Stimulated activated CD8-positive, alpha-beta memory T cell treated with anti-CD3 and anti-CD28 coated beads, Interleukin-15, amount 100 ng/mL, for 4 hours (primary cell): ENCODE results near the gene CD79A.
"Not testable (repeated sequence)": the region's sequence is repeated elsewhere in the genome, so short reads cannot be mapped to it uniquely, and the experiment has no call there.

Source experiments
- DNase-seq, 2 donors: peaks; one replicate each; pipeline ENCODE4 v3.0.0-alpha.2; 2020; ENCODE audit warnings: low read depth in 2 of 2

The CD79A gene

GRCh38 chr19:41863209-41863931 is 13.7 kb upstream of the CD79A start:
- DNase-seq: no peak

GRCh38 chr19:41864374-41864773 is 12.7 kb upstream of the CD79A start:
- DNase-seq: no peak

DNA sequence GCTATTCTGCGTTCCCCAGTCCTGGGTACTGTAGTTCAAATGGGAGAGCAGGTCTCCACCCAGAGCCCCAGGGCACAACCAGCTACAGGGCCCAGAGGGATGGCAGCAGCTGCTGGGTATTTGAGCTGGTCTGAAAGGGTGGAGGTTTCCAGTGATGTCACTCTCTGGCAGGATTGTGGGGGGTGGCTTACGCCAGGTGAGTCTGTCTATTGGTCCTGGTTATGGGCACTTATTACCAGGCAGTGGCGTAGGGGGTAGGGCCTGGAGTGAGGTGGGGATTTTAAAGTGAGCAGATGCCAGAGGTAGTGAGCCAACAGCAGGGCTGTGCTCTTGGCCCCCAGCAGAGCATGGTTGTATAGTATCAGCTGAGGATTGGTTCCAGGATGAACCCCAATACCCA is 10.8 kb upstream of the CD79A start:
- no peak for DNase-seq

DNA sequence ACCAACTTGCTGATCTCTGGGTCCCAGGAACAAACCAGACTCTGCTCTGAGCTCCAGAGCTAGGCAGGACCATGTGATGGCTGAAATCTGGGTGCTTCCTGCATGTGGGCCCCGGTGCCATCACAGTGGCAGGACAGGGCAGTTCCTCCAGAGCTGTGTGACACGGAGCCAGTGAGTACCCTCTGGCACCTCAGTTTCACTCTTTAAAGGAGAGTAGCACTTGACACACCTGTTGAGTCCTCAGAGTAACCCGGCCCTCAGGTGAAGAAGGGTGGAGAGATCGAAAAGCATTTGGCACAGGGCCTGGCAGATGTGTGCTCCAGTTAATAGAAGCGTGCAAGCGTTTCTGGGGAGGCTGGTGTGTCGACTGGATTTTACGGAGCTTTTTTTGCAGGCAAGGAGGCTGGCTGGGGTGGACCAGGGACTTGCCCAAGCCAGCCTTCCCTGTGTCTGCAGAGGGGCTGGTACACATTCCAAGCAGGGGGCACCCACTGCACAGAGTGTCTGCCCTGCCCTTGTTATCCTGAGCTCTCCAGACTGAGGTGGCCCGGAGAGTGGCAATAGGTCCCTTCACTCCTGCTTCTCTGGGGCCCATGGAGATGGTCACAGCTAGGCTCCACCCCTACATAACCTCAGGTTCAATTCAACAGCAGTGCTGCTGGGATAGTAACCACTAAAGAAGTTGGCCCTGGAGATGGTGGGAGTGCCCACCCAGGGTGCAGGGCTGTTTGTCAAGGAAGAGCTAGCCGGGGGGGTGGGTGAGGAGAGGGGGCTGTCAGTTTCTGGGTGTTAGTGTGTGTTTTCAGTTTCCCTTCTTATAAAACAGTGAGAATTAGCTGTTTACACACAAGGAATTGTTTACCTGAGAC is 8.7 kb upstream of the CD79A start:
- no peak for DNase-seq

- DNase-seq: no peak
Measured at GRCh38 chr19:41868989-41869300, 8.1 kb upstream of the CD79A start.

DNA sequence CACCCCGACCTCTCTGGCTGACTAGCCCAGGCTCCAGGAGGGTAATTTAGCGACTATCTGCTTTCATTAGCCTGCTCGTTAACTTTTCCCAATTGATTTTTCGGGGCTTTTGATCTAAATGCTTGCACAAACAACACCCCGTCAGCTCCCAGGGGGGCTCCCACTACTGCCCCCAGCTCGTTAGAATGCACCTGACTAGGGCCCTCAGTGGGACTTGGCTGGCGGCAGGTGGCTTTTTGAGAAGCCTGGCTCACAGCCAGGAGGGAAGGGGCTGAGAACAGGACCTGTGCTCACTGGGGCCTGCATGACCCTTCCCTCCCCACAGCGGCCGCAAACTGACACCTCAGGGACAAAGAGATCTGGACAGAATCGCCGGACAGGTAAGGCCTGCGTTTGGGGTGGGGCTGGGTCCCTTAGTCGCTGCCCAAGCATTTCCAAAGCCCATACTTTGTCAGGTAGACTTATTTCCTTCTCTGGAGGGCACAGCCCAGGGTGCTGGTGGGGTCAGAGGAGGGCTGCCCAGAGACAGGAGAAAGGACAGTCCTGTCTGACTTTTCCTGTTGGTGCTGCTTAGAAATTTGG is 7.6 kb upstream of the CD79A start:
- no peak for DNase-seq

- no peak for DNase-seq
Measured at GRCh38 chr19:41870401-41870873, 6.6 kb upstream of the CD79A start.

DNA sequence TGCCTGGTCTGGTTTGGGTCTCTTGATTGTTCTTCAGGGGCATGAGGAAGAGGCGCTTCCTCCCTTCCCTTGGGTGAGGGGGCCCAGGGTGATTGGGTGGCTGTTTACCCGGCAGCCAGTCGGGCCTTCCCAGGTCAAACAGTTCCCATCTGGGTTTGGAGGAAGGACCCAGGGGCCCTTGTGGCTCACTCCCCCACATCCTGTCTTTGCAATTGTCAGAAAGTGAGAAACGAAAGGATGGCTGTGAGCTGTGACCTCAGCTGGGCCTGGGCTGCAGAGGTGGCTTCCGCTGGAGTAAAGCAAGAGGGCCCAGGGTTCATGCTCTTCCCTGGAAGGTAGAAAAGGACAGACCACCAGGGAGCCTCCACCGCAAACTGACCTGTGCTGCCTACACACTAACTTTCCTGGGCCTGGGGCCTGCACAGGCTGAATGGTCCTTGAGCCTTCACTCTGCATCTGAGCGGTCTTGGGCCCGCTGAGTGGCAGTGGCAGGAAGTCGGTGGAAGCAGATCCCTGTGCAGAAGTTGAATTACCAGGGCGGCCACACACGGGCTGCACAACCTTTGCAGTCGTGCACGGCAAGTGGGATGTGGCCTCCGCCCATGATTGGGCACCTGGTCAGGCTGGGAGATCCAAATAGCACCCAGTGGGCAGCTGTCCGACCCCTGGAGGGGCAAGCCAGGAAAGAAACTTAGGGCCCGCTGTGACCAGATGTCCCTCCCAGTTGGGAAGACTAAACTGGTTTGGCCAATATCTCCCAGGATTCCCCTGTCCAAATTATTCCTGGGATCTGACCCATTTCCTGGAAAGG is 5.3 kb upstream of the CD79A start:
- DNase-seq: peak in 1 of 2 donors; percentile 37

DNA sequence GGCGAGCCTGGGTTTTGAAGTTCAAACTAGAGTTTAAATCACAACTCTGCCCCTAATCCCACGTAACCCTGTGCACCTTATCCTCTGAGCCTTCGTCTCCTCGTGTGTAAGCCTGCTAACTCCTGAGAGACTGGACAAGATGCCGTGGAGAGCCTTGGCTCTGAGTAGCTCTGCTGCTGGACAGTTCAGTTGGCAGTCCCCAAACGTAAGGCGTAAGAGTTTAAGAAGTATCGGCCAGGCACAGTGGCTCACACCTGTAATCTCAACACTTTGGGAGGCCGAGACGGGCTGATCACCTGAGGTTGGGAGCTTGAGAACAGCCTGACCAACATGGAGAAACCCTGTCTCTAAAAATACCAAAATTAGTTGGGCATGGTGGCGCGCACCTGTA is 4.7 kb upstream of the CD79A start:
- DNase-seq: no peak

DNA sequence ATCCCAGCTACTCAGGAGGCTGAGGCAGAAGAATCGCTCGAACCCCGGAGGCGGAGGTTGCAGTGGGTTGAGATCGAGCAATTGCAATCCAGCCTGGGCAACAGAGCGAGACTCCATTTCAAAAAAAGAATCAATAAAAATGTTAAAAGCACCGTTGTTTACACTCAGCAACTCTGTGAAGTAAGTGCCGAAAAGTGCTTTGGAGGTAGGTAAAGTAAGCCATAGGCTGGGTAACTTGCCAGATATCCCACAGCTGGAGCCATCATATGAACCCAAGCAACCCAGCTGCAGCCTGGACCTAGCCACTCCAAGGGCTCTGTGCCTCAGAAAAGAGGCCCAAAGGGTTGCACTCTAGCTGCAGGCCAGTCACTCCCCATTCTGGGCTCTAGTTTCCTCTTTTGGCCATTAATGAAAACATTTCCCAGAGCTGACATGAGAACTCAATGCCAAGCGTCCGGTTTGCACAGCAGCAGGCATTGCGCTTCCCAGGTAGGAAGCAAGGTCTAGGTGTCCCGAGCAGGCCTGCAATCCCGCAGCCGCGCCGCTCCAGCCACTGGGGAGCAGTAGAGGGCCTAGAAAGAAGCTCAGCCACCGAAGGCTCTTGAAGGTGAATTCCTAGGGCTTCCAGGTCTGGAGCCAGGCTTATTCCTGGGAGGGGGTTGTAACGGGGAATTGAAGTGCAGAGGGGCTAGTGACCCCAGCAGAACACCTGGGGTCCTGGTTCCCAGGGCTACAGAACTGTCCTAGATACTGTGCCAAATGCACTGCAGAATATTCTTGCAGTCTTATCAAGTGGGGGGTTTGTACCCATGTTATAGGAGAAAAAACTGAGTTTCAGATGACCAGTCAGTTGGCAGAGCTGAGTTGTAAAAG is 4.1 kb upstream of the CD79A start:
- no peak for DNase-seq

GRCh38 chr19:41875973-41876372 is 1.1 kb upstream of the CD79A start:
- not testable (repeated sequence) for DNase-seq

DNA sequence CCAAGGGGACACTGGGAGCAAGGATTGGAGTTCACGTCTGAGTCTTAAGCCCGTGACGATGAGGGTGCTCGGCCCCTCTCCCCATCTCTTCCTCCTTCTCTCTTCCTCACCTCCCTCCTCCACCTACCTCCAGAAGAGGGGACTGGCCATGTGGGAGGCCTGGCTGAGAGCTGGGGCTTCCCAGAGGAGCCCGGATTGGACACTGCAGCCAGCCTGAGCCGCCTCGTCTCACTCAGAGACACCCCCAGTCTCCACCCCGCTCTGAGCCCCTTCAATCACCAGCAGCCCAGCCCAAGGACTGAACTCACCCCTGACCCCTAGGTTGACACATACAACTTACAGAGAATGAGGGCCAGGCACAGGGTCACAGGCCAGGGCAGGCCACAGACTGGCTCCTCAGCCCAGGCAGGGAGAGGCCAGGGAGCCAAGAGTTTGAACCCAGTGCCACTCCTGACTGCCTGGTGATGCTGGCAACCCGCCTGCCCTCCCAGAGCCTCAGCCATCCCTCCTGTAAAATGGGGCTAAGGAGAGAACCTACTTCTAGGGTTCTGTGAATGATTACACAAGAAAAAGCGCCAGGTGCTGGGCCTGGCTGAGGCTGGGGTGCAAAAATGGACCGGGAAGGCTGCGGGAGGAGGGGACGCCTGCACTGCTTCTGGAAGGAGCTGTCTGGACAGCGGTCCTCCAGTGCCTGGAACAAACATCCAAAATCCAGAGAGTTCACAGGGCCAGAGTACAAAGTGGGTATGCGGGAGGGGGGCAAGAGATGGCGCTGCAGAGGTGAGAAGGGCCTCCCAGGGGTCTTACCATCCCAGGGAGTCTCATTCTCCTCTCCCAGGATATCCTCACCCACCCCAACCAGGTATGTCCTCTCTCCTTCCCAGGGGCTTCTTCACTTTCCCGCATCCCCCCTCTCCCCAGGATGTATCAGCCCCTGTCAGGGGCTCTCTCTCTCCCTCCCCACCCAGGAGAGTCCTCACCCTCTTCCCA is 1.1 kb downstream of the CD79A start:
- DNase-seq: no peak

- DNase-seq: no peak
Measured at GRCh38 chr19:41879080-41879479, 2.0 kb downstream of the CD79A start.

DNA sequence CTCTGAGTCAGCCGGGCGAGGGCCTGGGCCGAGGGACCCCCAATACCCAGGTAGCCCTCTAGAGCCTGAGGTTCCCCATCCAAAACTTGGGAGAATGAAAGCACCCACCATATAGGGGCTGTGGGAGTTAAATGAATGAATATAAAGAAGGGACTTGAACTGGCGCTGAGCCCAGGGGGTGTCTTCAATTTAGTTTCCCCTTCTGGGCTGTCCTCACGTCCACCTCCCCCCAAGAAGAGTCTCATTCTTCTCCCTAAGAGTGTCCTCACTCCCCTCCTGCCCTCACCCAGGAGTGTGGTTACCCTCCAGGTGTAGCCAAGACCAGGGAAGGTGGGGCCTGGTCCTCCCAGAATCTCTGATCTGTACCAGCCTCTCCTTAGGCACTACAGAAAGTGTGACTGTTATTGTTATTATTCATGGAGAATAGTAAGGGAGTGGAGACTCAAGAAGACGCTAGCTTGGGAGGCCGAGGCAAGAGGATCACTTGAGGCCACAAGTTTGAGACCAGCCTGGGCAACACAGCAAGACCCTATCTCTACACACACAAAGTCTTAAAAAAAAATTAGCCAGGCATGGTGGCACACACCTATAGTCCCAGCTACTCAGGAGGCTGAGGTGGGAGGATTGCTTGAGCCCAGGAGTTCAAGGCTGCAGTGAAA is 2.7 kb downstream of the CD79A start:
- no peak for DNase-seq

GRCh38 chr19:41880329-41880708 is 3.2 kb downstream of the CD79A start:
- DNase-seq: no peak

DNA sequence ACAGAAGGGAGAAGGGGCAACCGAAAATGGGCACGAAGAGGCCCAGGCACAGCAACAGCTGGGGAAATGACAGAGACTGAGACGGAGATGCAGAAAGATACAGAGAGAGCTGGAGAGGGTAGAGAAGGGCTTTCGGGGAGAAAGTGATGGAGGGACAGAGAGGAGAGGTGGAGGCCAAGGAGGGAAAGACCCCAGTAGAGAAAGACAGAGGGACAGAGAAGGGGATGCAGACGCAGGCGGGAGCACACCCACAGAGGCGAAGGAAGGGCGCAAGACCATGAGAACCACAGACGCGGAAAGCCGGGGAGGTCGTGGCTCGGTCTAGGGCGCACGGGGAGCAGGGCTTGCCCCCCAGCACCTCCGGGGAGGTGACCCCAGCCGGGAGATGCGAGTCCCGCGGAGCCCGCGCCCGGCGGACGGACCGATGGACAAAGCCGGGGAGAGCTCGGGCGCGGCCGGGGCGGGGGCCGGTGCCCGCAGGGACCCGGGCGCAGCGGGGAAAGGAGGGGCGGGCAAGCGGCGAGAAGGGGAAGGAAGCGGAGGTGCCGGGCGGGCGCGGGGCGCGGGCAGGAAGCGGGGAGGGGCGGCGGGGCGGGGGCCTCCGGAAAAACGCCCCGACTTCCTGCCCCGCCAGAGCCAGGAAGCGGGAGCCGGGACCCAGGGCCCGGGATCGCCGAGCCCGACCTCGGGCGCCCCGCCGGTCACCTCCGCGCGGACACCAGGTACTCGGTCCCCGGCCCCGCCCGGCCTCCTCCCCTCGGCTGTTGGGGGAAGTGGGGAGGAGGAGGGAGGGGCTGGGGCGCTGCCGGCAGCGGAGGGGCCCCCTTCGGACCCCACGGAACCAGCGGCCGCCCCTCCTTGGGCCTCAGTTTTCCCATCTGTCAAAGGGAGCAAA is 5.7 kb downstream of the CD79A start, which contains the start of gene ARHGEF1:
ARHGEF1 (plus strand) TSS at position 617 of the 895 bp plus-strand sequence. CDS start 4,899 bp downstream, outside the sequence.
- peak in 1 of 2 donors; percentile 36 for DNase-seq

DNA sequence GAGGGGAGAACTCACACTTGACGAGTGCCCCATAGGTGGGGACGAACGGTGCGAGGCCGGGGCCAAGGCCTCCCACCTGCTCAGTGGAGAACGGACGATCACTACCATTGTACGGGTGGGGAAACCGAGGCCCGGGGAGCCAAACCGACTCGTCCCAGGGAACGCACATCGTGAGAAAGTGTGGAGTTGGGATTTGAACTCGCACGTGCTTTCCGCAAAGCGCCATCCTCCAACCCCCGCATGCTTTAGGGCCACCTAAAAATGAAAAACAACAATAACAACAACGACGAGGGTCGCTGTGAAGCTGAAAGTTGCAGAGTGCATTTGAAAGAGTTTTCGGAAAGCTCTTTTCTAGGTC is 6.4 kb downstream of the CD79A start:
- DNase-seq: no peak
